ENCODE results near the gene MECP2.
"Not testable (repeated sequence)": the region's sequence is repeated elsewhere in the genome, so short reads cannot be mapped to it uniquely, and the experiment has no call there.

The MECP2 gene

GRCh38 chrX:154097589-154098541 lies at the start of gene MECP2:
Gene MECP2 (minus strand): TSS chrX:154097717.
- peak; percentile 78 to 85 for ATAC-seq

GRCh38 chrX:154144010-154144409 lies 46.5 kb upstream of the MECP2 start, which contains the start of gene OPN1LW:
Gene OPN1LW (plus strand): TSS chrX:154144243. CDS start chrX:154144284, 41 bp downstream.
- not testable (repeated sequence) for ATAC-seq

DNA sequence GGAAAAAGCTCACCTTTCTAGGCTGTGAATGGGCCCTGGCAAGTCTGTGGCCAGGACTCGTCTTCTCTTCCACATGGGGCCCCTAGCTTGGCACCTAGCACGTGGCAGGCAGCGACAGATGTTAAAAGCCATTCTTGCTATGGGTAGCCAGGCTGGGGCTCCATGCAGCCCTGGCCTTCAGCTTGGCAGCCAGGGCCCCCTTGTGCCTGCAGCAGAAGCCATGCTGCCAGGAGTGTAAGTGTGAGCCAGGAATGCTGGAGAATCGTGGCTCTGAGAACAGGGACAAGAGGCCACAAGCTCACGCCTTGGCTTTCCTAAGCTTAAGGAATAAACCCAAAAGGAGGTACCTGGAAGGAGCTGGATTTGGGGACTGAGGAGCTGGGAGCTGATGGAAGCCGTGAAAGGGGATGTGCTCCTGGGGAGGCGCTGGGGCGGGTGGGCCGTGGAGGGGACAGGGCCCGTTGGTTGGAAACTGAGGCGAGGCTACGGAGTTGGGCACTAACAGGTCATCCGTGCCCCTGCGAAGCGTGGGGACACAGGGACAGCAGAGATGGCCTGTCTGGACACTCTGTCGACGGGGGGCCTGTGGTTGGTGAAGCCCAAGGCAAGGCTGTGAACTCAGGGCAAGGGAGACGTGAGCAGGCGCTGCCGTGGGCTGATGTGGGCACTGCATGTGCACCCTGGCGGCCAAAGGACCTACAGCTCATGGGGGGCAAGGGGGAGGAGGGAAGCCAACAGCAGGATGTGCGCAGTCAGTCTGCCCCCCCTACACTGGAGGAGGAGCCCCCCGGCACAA lies 45.6 kb upstream of the MECP2 start:
- ATAC-seq = no peak

- no peak for ATAC-seq
Measured at GRCh38 chrX:154142386-154142785, 44.9 kb upstream of the MECP2 start.

- no peak for ATAC-seq
Measured at GRCh38 chrX:154140742-154141141, 43.2 kb upstream of the MECP2 start.

DNA sequence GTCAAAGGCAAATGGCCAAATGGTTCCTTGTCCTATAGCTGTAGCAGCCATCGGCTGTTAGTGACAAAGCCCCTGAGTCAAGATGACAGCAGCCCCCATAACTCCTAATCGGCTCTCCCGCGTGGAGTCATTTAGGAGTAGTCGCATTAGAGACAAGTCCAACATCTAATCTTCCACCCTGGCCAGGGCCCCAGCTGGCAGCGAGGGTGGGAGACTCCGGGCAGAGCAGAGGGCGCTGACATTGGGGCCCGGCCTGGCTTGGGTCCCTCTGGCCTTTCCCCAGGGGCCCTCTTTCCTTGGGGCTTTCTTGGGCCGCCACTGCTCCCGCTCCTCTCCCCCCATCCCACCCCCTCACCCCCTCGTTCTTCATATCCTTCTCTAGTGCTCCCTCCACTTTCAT lies 42.7 kb upstream of the MECP2 start:
- no peak for ATAC-seq

GRCh38 chrX:154138857-154139256 lies 41.3 kb upstream of the MECP2 start:
- ATAC-seq = no peak

GRCh38 chrX:154136627-154137161 lies 39.2 kb upstream of the MECP2 start:
- peak; percentile 80 to 81 for ATAC-seq

GRCh38 chrX:154135458-154136229 lies 38.1 kb upstream of the MECP2 start:
- peak; percentile 70 to 77 for ATAC-seq

DNA sequence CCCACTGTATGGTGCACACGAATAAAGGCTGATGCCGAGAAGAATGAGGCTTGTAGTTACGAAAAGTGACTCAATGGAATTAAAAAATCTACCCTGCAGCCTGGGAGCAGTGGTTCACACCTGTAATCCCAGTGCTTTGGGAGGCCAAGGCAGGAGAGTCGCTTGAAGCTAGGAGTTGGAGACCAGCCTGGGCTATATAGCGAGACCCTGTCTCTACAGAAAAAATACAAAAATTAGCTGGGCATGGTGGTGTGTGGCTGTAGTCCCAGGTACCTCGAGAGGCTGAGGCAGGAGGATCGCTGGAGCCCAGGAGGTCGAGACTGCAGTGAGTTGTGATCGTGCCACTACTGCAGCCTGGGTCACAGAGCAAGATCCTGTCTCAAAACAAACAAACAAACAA lies 34.8 kb upstream of the MECP2 start:
- no peak for ATAC-seq

DNA sequence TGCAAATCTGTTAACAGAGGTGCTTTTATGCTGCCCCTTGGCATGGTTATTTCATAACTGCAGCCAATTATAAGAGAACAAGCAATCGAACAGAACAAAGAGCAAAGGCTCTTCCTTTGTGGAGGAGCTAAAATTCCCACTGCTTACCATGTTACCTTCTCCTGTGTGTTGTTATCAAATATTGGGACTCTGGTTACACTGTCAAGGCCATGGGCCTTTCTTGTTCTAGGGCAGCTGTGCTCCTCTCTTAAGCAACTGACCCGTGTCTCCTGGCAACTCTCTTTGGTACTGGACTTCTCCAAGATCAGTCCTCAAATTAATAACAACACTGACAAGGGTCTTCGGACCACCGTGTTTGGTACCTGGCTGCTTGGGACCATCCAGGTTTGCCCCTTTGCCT lies 34.4 kb upstream of the MECP2 start:
- ATAC-seq = no peak

DNA sequence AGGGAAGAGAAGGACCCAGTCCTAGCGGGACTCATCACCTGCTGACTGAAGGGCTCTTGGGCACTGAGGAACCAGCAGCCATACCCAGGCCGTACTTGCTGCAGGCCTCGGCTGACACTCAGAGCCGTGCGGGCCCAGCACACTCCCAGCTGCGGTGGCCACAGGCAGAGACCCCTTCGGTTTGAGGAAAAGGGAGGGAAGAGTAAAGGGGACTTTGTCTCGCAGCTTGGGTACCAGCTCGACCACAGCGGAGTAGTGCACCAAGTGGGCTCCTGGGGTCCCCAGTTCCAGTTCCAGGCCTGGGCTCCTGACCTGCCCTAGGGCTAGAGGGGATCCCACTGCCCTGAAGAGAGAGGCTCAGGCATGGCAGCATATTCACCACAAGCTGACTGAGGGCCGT lies 28.6 kb upstream of the MECP2 start:
- no peak for ATAC-seq

DNA sequence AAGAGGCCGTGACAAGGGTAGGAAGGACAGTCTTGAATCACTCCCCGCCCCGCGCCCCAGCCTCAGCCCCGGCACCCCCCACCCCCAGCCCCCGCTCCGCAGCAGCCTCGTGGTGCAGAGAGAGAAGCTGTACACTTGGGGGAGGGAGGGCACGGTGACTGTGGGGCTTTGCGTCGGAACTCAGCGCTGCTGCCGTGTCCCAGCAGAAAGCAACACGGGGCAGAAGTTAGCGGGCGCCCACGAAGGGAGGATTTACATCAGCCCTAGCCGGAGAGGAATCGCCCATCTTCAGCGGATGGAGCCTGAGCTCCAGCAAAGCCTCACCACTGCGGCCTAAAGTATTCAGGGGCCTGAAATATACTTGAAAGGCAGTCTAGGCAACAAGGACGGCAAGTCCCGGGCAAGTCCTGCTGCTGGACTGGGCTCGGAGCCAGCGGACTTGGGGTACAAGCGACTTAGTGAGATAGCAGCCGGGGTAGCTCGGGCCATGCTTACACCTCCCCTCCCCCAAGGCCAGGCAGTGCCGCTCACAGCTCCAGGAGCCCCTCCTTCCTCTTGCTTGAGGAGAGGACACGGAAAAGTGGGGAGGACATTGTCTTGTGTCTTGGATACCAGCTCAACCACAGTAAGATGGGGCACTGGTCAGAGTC lies 28.0 kb upstream of the MECP2 start:
- no peak for ATAC-seq

- ATAC-seq = peak; percentile 35 to 59
Measured at GRCh38 chrX:154123241-154124219, 26.0 kb upstream of the MECP2 start.

- no peak for ATAC-seq
Measured at GRCh38 chrX:154121961-154122360, 24.4 kb upstream of the MECP2 start.

DNA sequence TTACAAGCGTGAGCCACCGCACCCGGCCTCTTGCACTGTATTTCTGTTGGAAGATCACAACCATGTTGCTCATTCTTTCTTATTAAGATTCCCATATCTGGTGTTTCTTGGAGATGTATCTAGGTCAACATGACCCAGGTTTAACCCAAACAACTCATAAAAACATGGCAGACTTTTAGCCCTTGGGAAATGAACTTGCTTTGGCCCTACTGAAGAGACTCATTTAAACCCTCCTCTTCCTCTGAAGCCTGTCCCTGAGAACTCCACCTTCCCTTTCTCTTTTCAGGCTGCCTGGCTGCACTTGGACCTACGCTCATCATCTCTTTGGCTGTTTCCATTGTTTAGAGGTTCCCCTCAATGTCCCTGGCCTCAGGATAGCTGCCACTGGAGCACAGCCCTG lies 23.7 kb upstream of the MECP2 start:
- ATAC-seq = no peak

GRCh38 chrX:154120567-154120966 lies 23.1 kb upstream of the MECP2 start:
- ATAC-seq = no peak

- ATAC-seq = no peak
Measured at GRCh38 chrX:154117566-154117965, 20.0 kb upstream of the MECP2 start.

- ATAC-seq = no peak
Measured at GRCh38 chrX:154116426-154117211, 19.1 kb upstream of the MECP2 start.

DNA sequence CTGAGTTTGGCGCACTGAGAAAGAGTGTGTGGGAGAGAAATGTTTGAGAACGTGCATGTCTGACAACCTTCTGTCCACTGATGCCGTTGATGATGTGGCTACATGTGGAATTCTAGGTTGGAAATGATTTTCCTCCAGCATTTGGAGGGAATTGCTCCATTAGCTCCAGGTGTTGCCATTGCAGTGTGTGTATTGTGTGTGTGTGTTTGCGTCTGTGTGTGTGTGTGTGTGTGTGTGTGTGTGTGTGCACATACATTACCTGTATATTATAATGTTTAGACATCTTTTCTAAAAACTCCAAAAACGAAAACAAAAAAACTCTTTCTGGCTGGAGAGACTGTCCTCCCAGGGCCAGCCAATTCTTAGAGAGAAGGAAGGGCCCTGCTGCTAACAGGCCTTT lies 18.2 kb upstream of the MECP2 start:
- ATAC-seq = no peak

Measured in activated CD4-positive, CD25-positive, alpha-beta regulatory T cell treated with anti-CD3 and anti-CD28 coated beads, Interleukin-2, amount 50 U/mL, for 24 hours (primary cell).